Activated CD8-positive, alpha-beta T cell treated with anti-CD3 and anti-CD28 coated beads, Interleukin-2, amount 10 ng/mL, durations not matched to agents 7 days and 5 days (primary cell): Measurements from ENCODE around the gene ATP6V1G1. TPM values are rescaled to one million over a fixed set of nuclear protein-coding genes. Genes with fewer than 3 reads are reported as not detected.
"Not testable (repeated sequence)": the region's sequence is repeated elsewhere in the genome, so short reads cannot be mapped to it uniquely, and the experiment has no call there.

Source experiments
- ATAC-seq: fragments of 150-1000 bp; cut with Tn5 transposase; one replicate; pipeline ENCODE4 v1.10.0; 2021; ENCODE audit warnings: moderate library complexity
- CTCF ChIA-PET: fragments of 350-600 bp; sonication (Branson Sonifier 250); formaldehyde crosslinking; loops from one replicate; lab custom pipeline; 2021; ENCODE audit warnings: antibody characterized with exemption; lab: Charles Lee
- POLR2A ChIA-PET: fragments of 350-600 bp; sonication (Branson Sonifier 250); formaldehyde crosslinking; loops from one replicate; lab custom pipeline; 2021; ENCODE audit warnings: antibody characterized with exemption; lab: Charles Lee
- DNase-seq: peaks from one replicate; pipeline ENCODE4 v3.0.0-alpha.2; 2020
- H3K27ac Mint-ChIP-seq: one replicate; pipeline ENCODE4 v1.8.0; 2021; ENCODE audit warnings: mild to moderate bottlenecking, mixed read lengths
- H3K27me3 Mint-ChIP-seq: one replicate; pipeline ENCODE4 v1.8.0; 2021; ENCODE audit warnings: low read depth, mixed read lengths
- H3K36me3 Mint-ChIP-seq: one replicate; pipeline ENCODE4 v1.8.0; 2021; ENCODE audit warnings: low read depth, mixed read lengths
- H3K4me1 Mint-ChIP-seq: one replicate; pipeline ENCODE4 v1.8.0; 2021; ENCODE audit warnings: low read depth, mixed read lengths
- H3K4me3 Mint-ChIP-seq: one replicate; pipeline ENCODE4 v1.8.0; 2021; ENCODE audit warnings: mild to moderate bottlenecking, mixed read lengths
- H3K9me3 Mint-ChIP-seq: one replicate; pipeline ENCODE4 v1.8.0; 2022; ENCODE audit warnings: mixed read lengths; ENCODE audit not compliant: insufficient read depth
- total RNA-seq, 2 experiments: library from RNA; stranded (reverse); gene quantifications; one replicate each; pipeline ENCODE4 v1.2.3, GENCODE V29; 2021

ATP6V1G1 gene
- total RNA-seq, 2 experiments from 2014 or later = 79.2 to 82.0 TPM

- ATAC-seq = no peak
- no peak overlapping the region for H3K27ac Mint-ChIP-seq
- ChIA-PET POLR2A (no interaction called here), CTCF (interaction anchor here (1.2 kb wide), 1 partner anchor 10 kb away, joined by 3 read pairs; no protein-coding TSS in a partner anchor)
- H3K27me3 Mint-ChIP-seq = peaks cover 10% of the 10 kb centered on the region
- no peak for DNase-seq
- H3K4me3 Mint-ChIP-seq = no peak overlapping the region
- H3K4me1 Mint-ChIP-seq = no peaks in the 10 kb centered on the region
- no peaks in the 10 kb centered on the region for H3K36me3 Mint-ChIP-seq
- H3K9me3 Mint-ChIP-seq = no peaks in the 10 kb centered on the region
These were observed 29.4 kb upstream of the ATP6V1G1 start for GRCh38 chr9:114558027-114558675.

GRCh38 chr9:114559830-114560513, 27.6 kb upstream of the ATP6V1G1 start:
- Mint-ChIP-seq H3K27ac (no peak overlapping the region), H3K4me1 (no peaks in the 10 kb centered on the region), H3K9me3 (no peaks in the 10 kb centered on the region), H3K27me3 (peaks cover 18% of the 10 kb centered on the region), H3K36me3 (no peaks in the 10 kb centered on the region), H3K4me3 (no peak overlapping the region)
- ATAC-seq = no peak
- CTCF ChIA-PET = interaction anchor here (1.1 kb wide), 1 partner anchor 17 kb away, joined by 3 read pairs; no protein-coding TSS in a partner anchor
- POLR2A ChIA-PET = no interaction called here
- DNase-seq = no peak

- H3K27me3 Mint-ChIP-seq = peaks cover 14% of the 10 kb centered on the region
- H3K4me1 Mint-ChIP-seq = no peaks in the 10 kb centered on the region
- H3K9me3 Mint-ChIP-seq = no peaks in the 10 kb centered on the region
- no peak overlapping the region for H3K27ac Mint-ChIP-seq
- ChIA-PET CTCF (interaction anchor here (1.1 kb wide), 1 partner anchor 16 kb away, joined by 3 read pairs; no protein-coding TSS in a partner anchor), POLR2A (no interaction called here)
- H3K4me3 Mint-ChIP-seq = no peak overlapping the region
- ATAC-seq (no peak), DNase-seq (no peak)
- no peaks in the 10 kb centered on the region for H3K36me3 Mint-ChIP-seq
These were observed 26.6 kb upstream of the ATP6V1G1 start for GRCh38 chr9:114560956-114561355.

GRCh38 chr9:114561771-114562170, 25.8 kb upstream of the ATP6V1G1 start:
- ChIA-PET CTCF (no interaction called here), POLR2A (no interaction called here)
- peaks cover 3% of the 10 kb centered on the region for H3K4me1 Mint-ChIP-seq
- no peak for ATAC-seq
- H3K4me3 Mint-ChIP-seq = no peak overlapping the region
- no peaks in the 10 kb centered on the region for H3K9me3 Mint-ChIP-seq
- DNase-seq = no peak
- H3K27ac Mint-ChIP-seq = no peak overlapping the region
- peaks cover 14% of the 10 kb centered on the region for H3K27me3 Mint-ChIP-seq
- no peaks in the 10 kb centered on the region for H3K36me3 Mint-ChIP-seq

GRCh38 chr9:114565204-114565603, 22.4 kb upstream of the ATP6V1G1 start:
- no peak for DNase-seq
- POLR2A ChIA-PET = no interaction called here
- no peak overlapping the region for H3K27ac Mint-ChIP-seq
- H3K36me3 Mint-ChIP-seq = no peaks in the 10 kb centered on the region
- peaks cover 12% of the 10 kb centered on the region for H3K27me3 Mint-ChIP-seq
- CTCF ChIA-PET = no interaction called here
- H3K4me1 Mint-ChIP-seq = peaks cover 3% of the 10 kb centered on the region
- no peak for ATAC-seq
- no peaks in the 10 kb centered on the region for H3K9me3 Mint-ChIP-seq
- H3K4me3 Mint-ChIP-seq = no peak overlapping the region

GRCh38 chr9:114570742-114571141, 16.8 kb upstream of the ATP6V1G1 start:
- H3K4me3 Mint-ChIP-seq = no peak overlapping the region
- H3K27me3 Mint-ChIP-seq = no peaks in the 10 kb centered on the region
- no peaks in the 10 kb centered on the region for H3K9me3 Mint-ChIP-seq
- no peak overlapping the region for H3K27ac Mint-ChIP-seq
- DNase-seq = no peak
- no peak for ATAC-seq
- ChIA-PET CTCF (no interaction called here), POLR2A (no interaction called here)
- peaks cover 3% of the 10 kb centered on the region for H3K4me1 Mint-ChIP-seq
- H3K36me3 Mint-ChIP-seq = no peaks in the 10 kb centered on the region

- no peak overlapping the region for H3K4me3 Mint-ChIP-seq
- H3K4me1 Mint-ChIP-seq = peaks cover 3% of the 10 kb centered on the region
- ATAC-seq = no peak
- H3K36me3 Mint-ChIP-seq = no peaks in the 10 kb centered on the region
- CTCF ChIA-PET = interaction anchor here (1.0 to 1.2 kb wide), 2 partner anchors 82 to 166 kb away, joined by 3 to 6 read pairs; no protein-coding TSS in a partner anchor
- DNase-seq = no peak
- H3K9me3 Mint-ChIP-seq = no peaks in the 10 kb centered on the region
- H3K27ac Mint-ChIP-seq = no peak overlapping the region
- POLR2A ChIA-PET = no interaction called here
- no peaks in the 10 kb centered on the region for H3K27me3 Mint-ChIP-seq
These were observed 16.2 kb upstream of the ATP6V1G1 start for GRCh38 chr9:114571391-114571790.

- Mint-ChIP-seq H3K4me1 (no peaks in the 10 kb centered on the region), H3K9me3 (no peaks in the 10 kb centered on the region), H3K36me3 (no peaks in the 10 kb centered on the region), H3K27ac (no peak overlapping the region), H3K27me3 (no peaks in the 10 kb centered on the region), H3K4me3 (no peak overlapping the region)
- ChIA-PET CTCF (interaction anchor here (1.0 to 1.2 kb wide), 2 partner anchors 81 to 167 kb away, joined by 3 to 6 read pairs; no protein-coding TSS in a partner anchor), POLR2A (no interaction called here)
- no peak for DNase-seq
- ATAC-seq = no peak
These were observed 15.4 kb upstream of the ATP6V1G1 start for GRCh38 chr9:114572199-114572598.

- Mint-ChIP-seq H3K4me3 (no peak overlapping the region), H3K27me3 (no peaks in the 10 kb centered on the region), H3K4me1 (no peaks in the 10 kb centered on the region), H3K36me3 (no peaks in the 10 kb centered on the region), H3K9me3 (no peaks in the 10 kb centered on the region), H3K27ac (no peak overlapping the region)
- POLR2A ChIA-PET = no interaction called here
- ATAC-seq = no peak
- CTCF ChIA-PET = no interaction called here
- DNase-seq = no peak
These were observed 13.1 kb upstream of the ATP6V1G1 start for GRCh38 chr9:114574438-114574837.

- POLR2A ChIA-PET = interaction anchor here (2.7 kb wide), 1 partner anchor 11 kb away, joined by 15 read pairs; the partner anchor contains the start of gene ATP6V1G1
- not testable (repeated sequence) for DNase-seq, H3K27ac Mint-ChIP-seq, ATAC-seq, H3K4me3 Mint-ChIP-seq, H3K27me3 Mint-ChIP-seq, H3K36me3 Mint-ChIP-seq, H3K4me1 Mint-ChIP-seq, H3K9me3 Mint-ChIP-seq
- CTCF ChIA-PET = interaction anchor here (1.0 to 1.6 kb wide), 4 partner anchors 15 to 104 kb away, joined by 3 to 6 read pairs (median 3); no protein-coding TSS in a partner anchor
These were observed 10.8 kb upstream of the ATP6V1G1 start for GRCh38 chr9:114576779-114577178.

GRCh38 chr9:114578134-114578533, 9.4 kb upstream of the ATP6V1G1 start:
- H3K4me3 Mint-ChIP-seq, H3K27me3 Mint-ChIP-seq, ATAC-seq, H3K4me1 Mint-ChIP-seq, H3K9me3 Mint-ChIP-seq, H3K27ac Mint-ChIP-seq, DNase-seq, H3K36me3 Mint-ChIP-seq: not testable (repeated sequence)
- POLR2A ChIA-PET = interaction anchor here (2.7 kb wide), 1 partner anchor 9 kb away, joined by 15 read pairs; the partner anchor contains the start of gene ATP6V1G1
- CTCF ChIA-PET = interaction anchor here (1.0 to 1.6 kb wide), 2 partner anchors 14 to 75 kb away, joined by 3 to 6 read pairs; no protein-coding TSS in a partner anchor
